HUDEP-2 (cell line): ENCODE results near the gene EPHA8.

ENCODE experiments used
- DNase-seq, 76 experiments: peaks; one replicate each; lab custom pipeline; 2025; ENCODE audit not compliant: unreplicated experiment in 76 of 76; lab: John Stamatoyannopoulos, UW

Gene EPHA8

DNA sequence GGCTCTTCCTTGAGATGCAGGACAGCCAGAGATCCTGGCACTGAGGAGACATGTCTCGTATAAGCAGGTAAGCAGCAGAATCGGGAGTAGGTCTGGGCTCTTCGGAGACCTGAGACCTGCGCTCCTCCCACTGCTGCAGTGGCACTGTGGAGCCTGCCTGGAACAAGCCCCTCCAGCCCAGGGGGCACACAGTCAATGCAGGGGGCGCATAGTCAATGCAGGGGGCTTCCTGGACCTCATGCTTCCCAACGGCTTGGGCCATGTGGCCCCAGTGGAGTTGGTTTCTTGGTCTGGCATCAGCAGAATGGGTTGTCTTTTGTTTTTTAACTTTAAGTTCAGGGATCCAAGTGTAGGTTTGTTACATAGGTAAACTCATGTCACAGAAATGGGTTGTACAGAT lies 27.9 kb upstream of the EPHA8 start:
- no peak for DNase-seq

GRCh38 chr1:22536506-22536905 lies 26.8 kb upstream of the EPHA8 start:
- DNase-seq: no peak

- peak in 4 of 76 experiments; percentile 2 to 56 (median 16) for DNase-seq
Observed at GRCh38 chr1:22537441-22538139, 25.7 kb upstream of the EPHA8 start.

DNA sequence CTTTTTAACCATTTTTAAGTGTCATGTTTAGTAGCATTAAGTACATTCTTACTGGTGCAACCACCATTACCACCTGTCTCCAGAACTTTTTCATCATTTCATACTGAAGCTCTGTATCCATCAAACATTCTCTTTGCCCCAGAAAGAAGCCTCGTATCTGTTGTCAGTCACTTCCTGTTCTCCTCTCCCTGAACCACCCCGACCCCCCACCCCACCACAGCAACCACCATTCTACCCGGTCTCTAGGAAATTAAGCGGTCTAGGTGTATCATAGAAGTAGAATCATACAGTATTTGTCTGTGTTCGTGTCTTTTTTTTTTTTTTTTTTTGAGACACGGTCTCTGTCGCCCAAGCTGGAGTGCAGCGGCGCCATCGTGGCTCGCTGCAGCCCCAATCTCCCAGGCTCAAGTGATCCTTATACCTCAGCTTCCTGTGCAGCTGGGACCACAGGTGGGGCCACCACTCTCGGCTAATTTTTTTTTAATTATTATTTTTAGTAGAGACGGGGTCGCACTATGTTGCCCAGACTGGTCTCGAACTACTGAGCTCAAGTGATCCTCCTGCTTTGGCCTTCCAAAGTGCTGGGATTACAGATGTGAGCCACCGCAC lies 23.7 kb upstream of the EPHA8 start:
- no peak for DNase-seq

DNA sequence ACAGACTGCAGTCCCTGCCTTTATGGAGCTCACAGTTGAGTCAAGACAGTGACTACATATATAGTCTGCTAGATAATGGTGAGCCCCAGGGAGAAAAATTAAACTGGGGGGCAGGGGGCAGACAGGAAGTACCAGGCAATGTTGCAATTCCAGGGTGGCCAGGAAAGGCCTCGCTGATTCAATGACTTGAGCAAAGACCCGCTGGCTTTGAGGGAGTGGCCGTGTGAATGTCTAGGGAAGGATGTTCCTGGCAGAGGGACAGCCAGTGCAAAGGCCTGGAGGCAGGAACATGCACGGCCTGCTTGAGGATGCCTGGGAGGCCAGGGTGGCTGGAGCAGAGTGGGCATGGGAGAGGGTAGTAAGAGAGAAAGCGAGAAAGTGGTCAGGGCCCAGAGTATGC lies 23.0 kb upstream of the EPHA8 start:
- no peak for DNase-seq

- no peak for DNase-seq
Observed at GRCh38 chr1:22542886-22543285, 20.4 kb upstream of the EPHA8 start.

DNA sequence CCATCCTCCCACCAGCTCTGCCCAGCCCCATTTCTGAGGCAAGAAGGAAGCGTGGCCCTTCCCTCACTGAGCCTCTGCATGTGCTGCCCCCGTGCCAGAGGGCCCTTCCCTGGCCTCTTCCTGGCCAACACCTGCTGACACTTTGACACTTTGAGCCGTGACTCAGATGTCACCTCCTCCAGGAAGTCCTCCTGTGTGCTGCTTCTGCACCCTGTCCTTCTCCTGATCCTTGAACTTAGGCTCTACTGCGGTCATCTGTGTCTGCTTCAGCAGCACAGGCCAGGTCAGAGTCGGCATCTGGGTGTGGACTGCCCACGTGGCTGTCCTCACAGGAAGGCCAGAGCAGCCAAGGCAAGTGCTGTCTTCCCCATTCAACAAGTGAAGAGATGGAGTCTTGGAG lies 19.6 kb upstream of the EPHA8 start:
- no peak for DNase-seq

- DNase-seq: no peak
Observed at GRCh38 chr1:22544606-22545005, 18.7 kb upstream of the EPHA8 start.

DNA sequence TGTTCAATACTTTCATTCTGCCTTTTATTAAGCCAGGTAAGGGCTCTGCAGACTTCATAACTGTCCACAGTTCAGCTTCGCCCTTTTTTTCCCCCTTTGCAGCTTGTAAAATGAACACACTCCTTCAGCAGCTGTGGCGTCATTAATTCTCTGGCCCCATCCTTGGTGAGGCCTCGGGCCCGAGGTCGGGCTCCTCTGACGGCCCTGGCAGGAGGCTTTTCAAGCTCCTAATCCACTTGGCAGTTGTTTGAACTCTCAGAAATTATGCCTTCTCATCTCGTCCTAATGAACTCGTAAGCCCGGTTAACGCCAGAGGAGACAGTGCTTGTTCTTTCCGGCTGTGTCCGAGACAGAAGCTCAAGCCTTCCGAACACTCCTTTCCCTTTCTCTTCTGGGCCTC lies 18.1 kb upstream of the EPHA8 start:
- no peak for DNase-seq

GRCh38 chr1:22547186-22547817 lies 16.0 kb upstream of the EPHA8 start:
- no peak for DNase-seq

GRCh38 chr1:22547818-22548462 lies 15.3 kb upstream of the EPHA8 start:
- DNase-seq: no peak

DNA sequence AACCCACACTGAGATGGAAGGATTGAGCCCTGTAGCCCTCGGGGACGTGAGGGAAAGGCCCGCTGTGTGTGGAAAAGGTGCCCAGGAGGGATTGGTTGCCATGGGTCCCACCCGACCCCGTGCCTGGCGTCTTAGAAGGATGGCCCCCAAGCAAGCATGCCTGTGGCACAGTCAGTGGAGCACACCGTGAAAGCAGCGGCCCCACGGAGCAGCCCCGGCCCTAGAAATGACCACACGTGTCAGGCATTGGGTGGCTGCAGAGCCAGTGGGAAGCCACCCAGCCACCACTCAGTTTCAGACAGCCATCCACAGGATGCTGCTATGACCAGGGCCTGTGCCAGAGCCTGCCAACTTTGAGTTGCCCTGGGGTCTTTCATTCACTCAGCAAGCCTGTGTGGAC lies 13.3 kb upstream of the EPHA8 start:
- DNase-seq: no peak

DNA sequence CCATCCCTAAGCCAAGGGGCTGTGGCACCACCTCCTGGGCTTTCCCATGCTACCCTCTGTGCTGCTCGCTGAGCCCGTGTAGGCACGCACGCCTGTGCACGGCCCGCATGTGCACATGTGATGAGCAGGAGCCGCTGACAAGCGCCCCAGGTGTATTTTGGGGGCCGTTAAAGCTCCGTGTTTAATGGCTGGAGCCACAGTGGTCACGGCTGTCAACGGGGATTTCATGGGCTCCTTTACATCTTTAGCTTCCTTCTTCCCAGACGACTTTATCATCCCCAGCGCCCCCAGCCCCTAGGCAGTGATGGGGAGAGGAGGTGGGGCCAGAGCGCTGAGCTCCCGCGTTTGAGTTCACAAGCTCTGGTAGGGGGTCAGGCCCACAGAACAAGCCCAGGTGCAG lies 11.7 kb upstream of the EPHA8 start:
- no peak for DNase-seq

DNA sequence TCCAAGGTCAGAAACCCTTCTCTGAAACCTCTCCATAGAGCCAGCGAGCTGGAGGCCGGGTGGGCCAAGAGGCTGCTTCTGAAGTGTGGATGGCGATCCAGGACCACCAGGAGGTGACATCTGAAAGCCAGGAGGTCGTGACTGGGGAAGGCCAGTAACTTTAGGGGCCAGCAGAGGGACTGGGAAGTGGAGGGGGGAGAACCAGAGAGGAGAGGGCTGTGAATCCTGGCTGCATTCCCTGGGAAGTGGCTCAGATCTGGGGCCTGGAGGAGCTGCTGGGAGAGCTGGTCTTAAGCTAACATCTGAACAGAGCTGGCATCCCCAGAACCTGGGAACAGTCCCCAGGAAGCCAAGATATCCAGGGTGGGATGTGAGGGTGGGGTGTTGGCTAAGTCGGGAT lies 11.3 kb upstream of the EPHA8 start:
- DNase-seq: no peak

DNA sequence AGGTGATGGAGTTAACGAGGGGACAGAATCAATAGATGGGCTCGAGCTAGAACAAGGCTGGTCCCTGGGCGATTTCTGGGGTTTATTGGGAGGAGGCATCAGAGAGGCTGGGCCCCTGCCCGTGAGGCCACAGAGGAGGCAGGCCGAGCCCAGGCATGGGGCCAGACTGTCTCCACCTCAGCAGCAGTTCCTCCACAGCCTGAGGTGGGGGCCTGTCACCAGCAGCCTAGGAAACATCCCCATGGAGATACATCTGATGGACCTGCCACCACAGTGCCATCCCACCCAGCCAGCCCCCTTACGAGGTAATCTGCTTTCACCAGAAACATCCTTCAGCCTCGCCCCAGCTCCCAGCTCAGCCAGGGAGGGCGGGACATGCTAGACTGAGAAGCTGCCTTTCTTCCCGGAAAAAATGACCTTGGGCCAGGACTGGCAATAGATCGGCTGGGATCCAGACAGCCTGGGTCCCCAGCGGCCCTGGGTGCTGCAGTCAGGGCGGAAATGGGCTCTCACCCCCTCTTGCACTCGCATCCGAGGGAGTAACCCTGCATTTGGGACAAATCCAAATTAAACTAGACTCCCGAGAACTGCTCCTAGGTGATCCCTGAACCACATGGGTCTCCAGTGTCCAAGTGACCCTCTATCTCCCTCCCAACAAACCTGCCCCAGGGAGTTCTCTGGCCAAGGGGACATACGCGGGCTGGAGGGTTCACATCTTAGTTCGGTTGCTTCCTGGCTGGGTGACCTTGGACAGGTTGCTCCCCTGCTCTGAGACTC lies 10.0 kb upstream of the EPHA8 start:
- no peak for DNase-seq

- DNase-seq: peak in 1 of 76 experiments; percentile 14
Observed at GRCh38 chr1:22553991-22554522, 9.2 kb upstream of the EPHA8 start.

GRCh38 chr1:22555371-22555656 lies 8.0 kb upstream of the EPHA8 start:
- DNase-seq: no peak

DNA sequence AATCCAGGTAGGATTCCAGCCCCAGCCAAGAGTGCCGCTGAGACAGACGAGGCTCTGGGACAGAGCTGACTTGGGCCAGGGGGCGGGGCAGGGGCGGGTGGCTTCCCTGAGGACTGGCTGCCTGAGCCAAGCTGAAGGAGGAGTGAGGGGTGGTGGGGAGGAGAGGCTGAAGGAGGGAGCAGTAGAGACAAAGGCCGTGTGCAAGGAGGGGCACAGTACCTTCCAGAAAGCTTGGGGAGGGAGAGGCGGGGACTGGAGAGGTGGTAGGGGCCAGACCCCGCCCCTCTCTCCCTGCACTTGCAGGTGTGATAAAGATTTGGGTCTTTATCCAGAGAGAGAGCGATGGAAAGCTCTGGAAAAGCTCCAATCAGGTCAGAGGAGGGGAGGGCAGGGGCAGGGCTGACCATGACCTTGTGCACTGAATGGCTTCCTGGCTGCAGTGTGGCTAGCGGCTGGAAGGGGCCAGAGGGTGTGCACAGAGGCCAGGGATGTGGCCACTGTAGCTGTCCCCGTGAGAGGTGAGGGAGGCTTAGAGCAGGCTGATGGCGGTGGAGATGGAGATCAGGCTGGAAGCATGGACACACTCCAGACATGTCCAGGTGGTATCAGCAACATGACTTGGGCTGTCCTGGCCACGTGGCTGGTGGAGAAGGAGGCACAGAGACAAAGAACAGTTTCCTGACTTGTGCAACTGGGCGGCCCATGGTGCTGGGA lies 6.7 kb upstream of the EPHA8 start:
- no peak for DNase-seq

DNA sequence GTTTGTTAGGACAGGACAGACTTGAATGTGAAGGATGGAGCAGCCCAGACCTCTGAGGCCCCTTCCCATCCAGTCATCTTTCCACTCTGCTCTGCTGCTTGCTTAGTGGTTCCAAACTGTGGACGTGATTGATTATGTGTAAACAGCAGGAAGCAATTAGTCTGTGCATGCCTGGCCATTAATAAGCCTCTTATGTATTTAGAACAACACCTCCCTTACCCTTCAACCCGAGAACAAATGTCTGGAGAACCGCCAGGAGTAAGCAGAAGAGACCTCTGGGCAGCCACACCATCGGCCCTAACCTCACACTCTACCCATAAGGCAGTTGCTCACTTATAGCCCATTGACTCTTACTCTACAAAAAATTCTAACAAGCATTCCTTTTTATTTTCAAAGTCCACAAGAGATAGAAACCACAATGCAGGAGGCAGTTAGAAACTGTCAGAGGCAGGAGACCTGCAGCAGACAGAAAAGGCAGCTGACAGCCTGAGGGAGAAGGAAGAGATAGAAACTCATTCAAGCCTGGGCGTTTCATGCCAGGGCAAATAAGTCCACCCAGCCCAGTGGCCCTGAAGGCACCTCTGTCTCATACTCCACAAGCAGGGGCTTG lies 5.8 kb upstream of the EPHA8 start:
- DNase-seq: no peak
